ENCODE data around the gene VCL. TPM values are rescaled to one million over a fixed set of nuclear protein-coding genes. Genes with fewer than 3 reads are reported as not detected.
"Not testable (repeated sequence)": the region's sequence is repeated elsewhere in the genome, so short reads cannot be mapped to it uniquely, and the experiment has no call there.

Gene VCL
- total RNA-seq, 1 experiment from 2014 or later = 142 TPM

GRCh38 chr10:74039561-74040145 lies 41.7 kb downstream of the VCL start:
- DNase-seq (ENCODE audit: low spot score) = no peak

- DNase-seq (ENCODE audit: low spot score) = no peak
Observed at GRCh38 chr10:74040200-74041126, 42.5 kb downstream of the VCL start.

GRCh38 chr10:74044419-74044818 lies 46.5 kb downstream of the VCL start:
- no peak for DNase-seq (ENCODE audit: low spot score)

- DNase-seq (ENCODE audit: low spot score) = no peak
Observed at GRCh38 chr10:74047304-74047703, 49.4 kb downstream of the VCL start.

GRCh38 chr10:74047871-74048270 lies 50.0 kb downstream of the VCL start:
- no peak for DNase-seq (ENCODE audit: low spot score)

GRCh38 chr10:74048433-74048832 lies 50.5 kb downstream of the VCL start:
- no peak for DNase-seq (ENCODE audit: low spot score)

GRCh38 chr10:74049955-74050354 lies 52.0 kb downstream of the VCL start:
- no peak for DNase-seq (ENCODE audit: low spot score)

GRCh38 chr10:74050653-74051052 lies 52.7 kb downstream of the VCL start:
- DNase-seq (ENCODE audit: low spot score) = no peak

- no peak for DNase-seq (ENCODE audit: low spot score)
Observed at GRCh38 chr10:74051736-74052342, 53.9 kb downstream of the VCL start.

- DNase-seq (ENCODE audit: low spot score) = no peak
Observed at GRCh38 chr10:74052994-74053393, 55.1 kb downstream of the VCL start.

GRCh38 chr10:74055383-74056049 lies 57.6 kb downstream of the VCL start:
- DNase-seq (ENCODE audit: low spot score) = no peak

GRCh38 chr10:74056050-74056818 lies 58.3 kb downstream of the VCL start:
- DNase-seq (ENCODE audit: low spot score) = peak; percentile 84

- DNase-seq (ENCODE audit: low spot score) = no peak
Observed at GRCh38 chr10:74058071-74058470, 60.2 kb downstream of the VCL start.

- DNase-seq (ENCODE audit: low spot score) = no peak
Observed at GRCh38 chr10:74058658-74059057, 60.7 kb downstream of the VCL start.

- no peak for DNase-seq (ENCODE audit: low spot score)
Observed at GRCh38 chr10:74061104-74061503, 63.2 kb downstream of the VCL start.

GRCh38 chr10:74061978-74062377 lies 64.1 kb downstream of the VCL start:
- not testable (repeated sequence) for DNase-seq (ENCODE audit: low spot score)

- DNase-seq (ENCODE audit: low spot score) = no peak
Observed at GRCh38 chr10:74063256-74063655, 65.3 kb downstream of the VCL start.

- DNase-seq (ENCODE audit: low spot score) = no peak
Observed at GRCh38 chr10:74067373-74068352, 69.7 kb downstream of the VCL start.

- DNase-seq (ENCODE audit: low spot score) = peak; percentile 82
Observed at GRCh38 chr10:74071157-74071556, 73.2 kb downstream of the VCL start.

GRCh38 chr10:74072503-74072902 lies 74.6 kb downstream of the VCL start:
- peak; percentile 75 for DNase-seq (ENCODE audit: low spot score)
